Ureter (tissue), 1 donor: ENCODE results near the gene CD163L1. TPM values are rescaled to one million over a fixed set of nuclear protein-coding genes. Genes with fewer than 3 reads are reported as not detected.
"Not testable (repeated sequence)": the region's sequence is repeated elsewhere in the genome, so short reads cannot be mapped to it uniquely, and the experiment has no call there.

Experiments used
- DNase-seq: peaks from one replicate; pipeline ENCODE4 v3.0.0-alpha.2; 2020; ENCODE audit warnings: low spot score
- total RNA-seq: library from RNA; stranded (reverse); gene quantifications from one replicate; pipeline ENCODE4 v1.2.4, GENCODE V29; 2023
- donor health status: DM: yes; HTN: yes; CAD: no.

CD163L1 gene
- 1.1 TPM for total RNA-seq

- no peak for DNase-seq
Observed at GRCh38 chr12:7444076-7444475, at the start of gene CD163L1. TSS of gene CD163L1 (minus strand) at chr12:7444153. CDS start at chr12:7444127, 26 bp downstream.

GRCh38 chr12:7493006-7493405 is 49.1 kb upstream of the CD163L1 start:
- no peak for DNase-seq

- no peak for DNase-seq
Observed at GRCh38 chr12:7486512-7486911, 42.6 kb upstream of the CD163L1 start.

GRCh38 chr12:7485095-7485494 is 41.1 kb upstream of the CD163L1 start:
- no peak for DNase-seq

- DNase-seq: no peak
Observed at GRCh38 chr12:7483343-7483742, 39.4 kb upstream of the CD163L1 start.

- DNase-seq: no peak
Observed at GRCh38 chr12:7479771-7480170, 35.8 kb upstream of the CD163L1 start.

GRCh38 chr12:7472060-7472459 is 28.1 kb upstream of the CD163L1 start:
- DNase-seq: no peak

GRCh38 chr12:7460375-7461259 is 16.7 kb upstream of the CD163L1 start:
- peak; percentile 54 for DNase-seq

GRCh38 chr12:7459973-7460372 is 16.0 kb upstream of the CD163L1 start:
- DNase-seq: no peak

GRCh38 chr12:7451756-7452155 is 7.8 kb upstream of the CD163L1 start:
- DNase-seq: no peak

- no peak for DNase-seq
Observed at GRCh38 chr12:7450667-7451066, 6.7 kb upstream of the CD163L1 start.

GRCh38 chr12:7448099-7448498 is 4.1 kb upstream of the CD163L1 start:
- no peak for DNase-seq

GRCh38 chr12:7444537-7444936 is 584 bp upstream of the CD163L1 start:
- DNase-seq: no peak

- no peak for DNase-seq
Observed at GRCh38 chr12:7441216-7441615, 2.7 kb downstream of the CD163L1 start.

- DNase-seq: no peak
Observed at GRCh38 chr12:7439579-7440505, 4.1 kb downstream of the CD163L1 start.

GRCh38 chr12:7438291-7438995 is 5.5 kb downstream of the CD163L1 start:
- DNase-seq: not testable (repeated sequence)

GRCh38 chr12:7437494-7437893 is 6.5 kb downstream of the CD163L1 start:
- not testable (repeated sequence) for DNase-seq

GRCh38 chr12:7434670-7435069 is 9.3 kb downstream of the CD163L1 start:
- DNase-seq: no peak

GRCh38 chr12:7433276-7433822 is 10.6 kb downstream of the CD163L1 start:
- DNase-seq: no peak

GRCh38 chr12:7431993-7432685 is 11.8 kb downstream of the CD163L1 start:
- no peak for DNase-seq

- DNase-seq: no peak
Observed at GRCh38 chr12:7411343-7411742, 32.6 kb downstream of the CD163L1 start.
